ENCODE data around the gene METTL27. TPM values are rescaled to one million over a fixed set of nuclear protein-coding genes. Genes with fewer than 3 reads are reported as not detected.

METTL27 gene
- total RNA-seq, 2 donors from 2014 or later = 2.1 to 3.3 TPM

GRCh38 chr7:73832806-73833205, 9.5 kb downstream of the METTL27 start:
- H3K4me1 ChIP-seq = peaks cover 41% of the 10 kb centered on the region
- ATAC-seq = no peak
- H3K27ac ChIP-seq = peak overlapping the region; percentile 96 to 100 (median 99)
- H3K36me3 ChIP-seq (replicated peaks in 1 of 2; ENCODE audit: insufficient read depth in 1 of 2, low read depth in 2 of 2) = no peaks in the 10 kb centered on the region
- TF ChIP-seq POLR2A (IDR thresholded peaks at IDR 0.05) (no peak), CTCF (IDR thresholded peaks at IDR 0.05) (no peak)
- no peaks in the 10 kb centered on the region for H3K9me3 ChIP-seq
- DNase-seq = peak in 1 of 4 donors; percentile 38
- 21 to 27% methylated on average over 13 of the region's 13 CpGs for WGBS, 2 donors
- H3K27me3 ChIP-seq = no peaks in the 10 kb centered on the region
- H3K4me3 ChIP-seq = peak overlapping the region in 1 of 2 donors; percentile 59
- intact Hi-C loops (cut with DNase I) = no loop called here

DNA sequence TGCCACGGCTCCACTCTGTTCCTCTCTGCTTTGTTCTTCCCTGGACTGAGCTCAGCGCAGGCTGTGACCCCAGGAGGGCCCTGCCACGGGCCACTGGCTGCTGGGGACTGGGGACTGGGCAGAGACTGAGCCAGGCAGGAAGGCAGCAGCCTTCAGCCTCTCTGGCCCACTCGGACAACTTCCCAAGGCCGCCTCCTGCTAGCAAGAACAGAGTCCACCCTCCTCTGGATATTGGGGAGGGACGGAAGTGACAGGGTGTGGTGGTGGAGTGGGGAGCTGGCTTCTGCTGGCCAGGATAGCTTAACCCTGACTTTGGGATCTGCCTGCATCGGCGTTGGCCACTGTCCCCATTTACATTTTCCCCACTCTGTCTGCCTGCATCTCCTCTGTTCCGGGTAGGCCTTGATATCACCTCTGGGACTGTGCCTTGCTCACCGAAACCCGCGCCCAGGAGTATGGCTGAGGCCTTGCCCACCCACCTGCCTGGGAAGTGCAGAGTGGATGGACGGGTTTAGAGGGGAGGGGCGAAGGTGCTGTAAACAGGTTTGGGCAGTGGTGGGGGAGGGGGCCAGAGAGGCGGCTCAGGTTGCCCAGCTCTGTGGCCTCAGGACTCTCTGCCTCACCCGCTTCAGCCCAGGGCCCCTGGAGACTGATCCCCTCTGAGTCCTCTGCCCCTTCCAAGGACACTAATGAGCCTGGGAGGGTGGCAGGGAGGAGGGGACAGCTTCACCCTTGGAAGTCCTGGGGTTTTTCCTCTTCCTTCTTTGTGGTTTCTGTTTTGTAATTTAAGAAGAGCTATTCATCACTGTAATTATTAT, 10.3 kb downstream of the METTL27 start:
- no peaks in the 10 kb centered on the region for H3K9me3 ChIP-seq
- peak overlapping the region; percentile 59 to 88 for H3K4me3 ChIP-seq
- peak overlapping the region; percentile 96 to 100 (median 99) for H3K27ac ChIP-seq
- H3K36me3 ChIP-seq (replicated peaks in 1 of 2; ENCODE audit: insufficient read depth in 1 of 2, low read depth in 2 of 2) = no peaks in the 10 kb centered on the region
- peak; percentile 63 for ATAC-seq
- WGBS, 2 donors = 10 to 17% methylated on average over 4 to 16 of the region's 16 CpGs
- DNase-seq = peak; percentile 97 to 98 (median 98)
- no peaks in the 10 kb centered on the region for H3K27me3 ChIP-seq
- peaks cover 48% of the 10 kb centered on the region for H3K4me1 ChIP-seq
- intact Hi-C loops (cut with DNase I) = no loop called here
- TF ChIP-seq POLR2A (IDR thresholded peaks at IDR 0.05) (peak; percentile 93 to 98 (median 97)), CTCF (IDR thresholded peaks at IDR 0.05) (no peak)

DNA sequence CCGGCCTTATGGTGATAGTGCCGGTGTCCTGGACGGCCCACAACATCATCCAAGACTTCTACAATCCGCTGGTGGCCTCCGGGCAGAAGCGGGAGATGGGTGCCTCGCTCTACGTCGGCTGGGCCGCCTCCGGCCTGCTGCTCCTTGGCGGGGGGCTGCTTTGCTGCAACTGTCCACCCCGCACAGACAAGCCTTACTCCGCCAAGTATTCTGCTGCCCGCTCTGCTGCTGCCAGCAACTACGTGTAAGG, 10.8 kb downstream of the METTL27 start:
- intact Hi-C loops (cut with DNase I) = no loop called here
- H3K27ac ChIP-seq = peak overlapping the region; percentile 96 to 100 (median 99)
- H3K4me3 ChIP-seq = peak overlapping the region; percentile 59 to 88
- 12% methylated on average over 16 of the region's 16 CpGs; no CpG with 5 or more reads in 1 of the 2 donors for WGBS, 2 donors
- H3K4me1 ChIP-seq = peaks cover 54% of the 10 kb centered on the region
- DNase-seq (no peak), ATAC-seq (no peak)
- no peaks in the 10 kb centered on the region for H3K9me3 ChIP-seq
- no peaks in the 10 kb centered on the region for H3K27me3 ChIP-seq
- no peaks in the 10 kb centered on the region for H3K36me3 ChIP-seq (replicated peaks in 1 of 2; ENCODE audit: insufficient read depth in 1 of 2, low read depth in 2 of 2)
- TF ChIP-seq POLR2A (IDR thresholded peaks at IDR 0.05) (no peak), CTCF (IDR thresholded peaks at IDR 0.05) (no peak)

GRCh38 chr7:73830681-73831583, 11.4 kb downstream of the METTL27 start, which contains the start of gene CLDN4:
Gene CLDN4, plus strand, starts transcription at chr7:73830996. Its CDS starts 206 bp downstream, at chr7:73831202.
- H3K9me3 ChIP-seq = no peaks in the 10 kb centered on the region
- H3K36me3 ChIP-seq (replicated peaks in 1 of 2; ENCODE audit: insufficient read depth in 1 of 2, low read depth in 2 of 2) = no peaks in the 10 kb centered on the region
- H3K4me3 ChIP-seq = peak within 1 kb of the TSS; percentile 59 to 88
- intact Hi-C loops (cut with DNase I) = no loop called here
- H3K27ac ChIP-seq = peak within 1 kb of the TSS; percentile 96 to 100 (median 99)
- peak; percentile 99 to 100 (median 100) for TF ChIP-seq POLR2A (IDR thresholded peaks at IDR 0.05)
- no peak for TF ChIP-seq CTCF (IDR thresholded peaks at IDR 0.05)
- peaks cover 59% of the 10 kb centered on the region for H3K4me1 ChIP-seq
- H3K27me3 ChIP-seq = no peaks in the 10 kb centered on the region
- peak; percentile 65 for ATAC-seq
- WGBS, 2 donors = 10 to 11% methylated on average over 10 to 42 of the region's 42 CpGs
- peak; percentile 97 to 98 (median 98) for DNase-seq
